Uterus (tissue), 2 donors: Measurements from ENCODE around the gene FUCA1.

Experiments used
- CTCF ChIP-seq, 4 experiments: fragments of 200-600 bp in 2 of 4; fragments of 450-650 bp in 2 of 4; sonication (generic) in 2 of 4; IDR thresholded peaks; one replicate each; pipeline ENCODE4 v1.5.1; 2016 to 2019; ENCODE audit warnings: antibody characterized with exemption in 4 of 4, mild to moderate bottlenecking in 2 of 4, moderate library complexity in 1 of 4
- POLR2A ChIP-seq, 2 donors: fragments of 450-650 bp; IDR thresholded peaks; one replicate each; pipeline ENCODE4 v1.6.1; 2016; ENCODE audit warnings: antibody characterized with exemption in 2 of 2, mild to moderate bottlenecking in 1 of 2, moderate library complexity in 1 of 2

GRCh38 chr1:23867542-23867894 lies 572 bp downstream of the FUCA1 start:
- TF ChIP-seq POLR2A (IDR thresholded peaks at IDR 0.05) (no peak), CTCF (IDR thresholded peaks at IDR 0.05) (no peak)
